MG63 (cell line): ENCODE measurements around the gene COL15A1. TPM values are rescaled to one million over a fixed set of nuclear protein-coding genes. Genes with fewer than 3 reads are reported as not detected.
A peak's percentile ranks its signal among the peaks of the same experiment; 100 is the strongest.
"Not testable (repeated sequence)": the region's sequence is repeated elsewhere in the genome, so short reads cannot be mapped to it uniquely, and the experiment has no call there.

ENCODE experiments used
- DNase-seq: peaks from one replicate; pipeline ENCODE4 v3.0.0-alpha.2; 2020
- H3K27me3 ChIP-seq: fragments of 250-450 bp; sonication (Bioruptor Pico); 2 replicates; pipeline ENCODE4 v1.5.1; 2020; ENCODE audit warnings: mild to moderate bottlenecking, moderate library complexity
- H3K36me3 ChIP-seq: fragments of 250-450 bp; sonication (Bioruptor Pico); 2 replicates; pipeline ENCODE4 v1.5.1; 2020; ENCODE audit warnings: mild to moderate bottlenecking, moderate library complexity
- H3K4me3 ChIP-seq: fragments of 250-450 bp; sonication (Bioruptor Pico); 2 replicates; pipeline ENCODE4 v1.5.1; 2020; ENCODE audit warnings: mild to moderate bottlenecking, moderate library complexity
- H3K9me3 ChIP-seq: fragments of 250-450 bp; sonication (Bioruptor Pico); 2 replicates; pipeline ENCODE4 v1.5.1; 2020; ENCODE audit warnings: mild to moderate bottlenecking, moderate library complexity
- total RNA-seq: library from RNA; depleted of rRNA; stranded (reverse); fragments of >200 nt; shearing (Covaris generic); gene quantifications from 2 replicates; pipeline ENCODE4 v1.2.3, GENCODE V29; 2014; ENCODE audit warnings: low replicate concordance; rRNA removed

COL15A1 gene
- 0.62 and 1.2 TPM in 2 replicates for total RNA-seq

- no peak for DNase-seq
- Histone ChIP-seq H3K36me3 (no peaks in the 10 kb centered on the region), H3K27me3 (peaks cover 10% of the 10 kb centered on the region), H3K9me3 (no peaks in the 10 kb centered on the region), H3K4me3 (peak within 1 kb of the TSS; percentile 33)
Observed at GRCh38 chr9:98943682-98944056, at the start of gene COL15A1. Gene COL15A1 (plus strand): TSS chr9:98943907. CDS start chr9:98944062, 155 bp downstream.

DNA sequence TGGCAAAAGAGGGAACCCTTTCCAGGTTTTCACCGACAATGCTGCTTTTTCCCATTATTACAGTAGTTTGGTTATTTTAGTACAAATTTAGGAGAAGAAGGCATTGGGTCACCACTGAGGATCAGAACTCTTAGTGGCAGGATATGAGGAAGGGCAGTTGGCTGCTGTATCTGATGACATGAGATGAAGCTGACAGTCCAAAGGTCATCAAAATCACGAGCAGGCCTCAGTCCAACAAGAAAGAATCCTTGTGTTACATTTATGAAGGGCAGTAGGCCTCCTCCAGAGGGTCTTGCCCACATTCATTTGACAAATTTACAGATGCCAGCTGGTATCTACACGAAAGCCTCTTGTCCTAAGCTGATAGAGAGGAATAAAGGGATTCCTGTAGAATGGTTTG is 49.5 kb upstream of the COL15A1 start:
- Histone ChIP-seq H3K36me3 (no peaks in the 10 kb centered on the region), H3K9me3 (peaks cover 9% of the 10 kb centered on the region), H3K27me3 (no peaks in the 10 kb centered on the region), H3K4me3 (no peak overlapping the region)
- no peak for DNase-seq

DNA sequence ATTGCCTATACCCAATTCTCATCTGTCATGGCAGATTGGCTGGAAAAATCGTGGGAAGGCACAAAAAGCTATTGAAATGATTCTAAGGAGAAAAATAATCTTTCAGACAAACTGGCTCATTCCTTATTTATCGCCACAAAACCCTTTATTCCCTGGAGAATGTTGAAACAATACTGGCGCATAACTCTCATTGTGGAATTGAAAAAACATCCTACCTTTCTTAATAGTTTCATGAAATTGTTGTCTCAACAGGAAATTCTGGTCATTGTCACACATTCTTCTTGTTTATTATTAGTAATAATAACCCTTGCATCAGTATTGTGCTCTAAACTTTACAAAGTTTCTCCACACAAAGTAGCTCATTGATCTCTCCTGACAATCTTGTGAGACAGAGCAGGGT is 48.9 kb upstream of the COL15A1 start:
- DNase-seq, result no peak
- no peaks in the 10 kb centered on the region for H3K36me3 ChIP-seq
- no peaks in the 10 kb centered on the region for H3K27me3 ChIP-seq
- no peak overlapping the region for H3K4me3 ChIP-seq
- H3K9me3 ChIP-seq, result peaks cover 9% of the 10 kb centered on the region

- Histone ChIP-seq H3K27me3 (no peaks in the 10 kb centered on the region), H3K36me3 (no peaks in the 10 kb centered on the region), H3K4me3 (no peak overlapping the region), H3K9me3 (peaks cover 9% of the 10 kb centered on the region)
- no peak for DNase-seq
Observed at GRCh38 chr9:98896632-98897031, 47.1 kb upstream of the COL15A1 start.

GRCh38 chr9:98897745-98898144 is 46.0 kb upstream of the COL15A1 start:
- no peak for DNase-seq

DNA sequence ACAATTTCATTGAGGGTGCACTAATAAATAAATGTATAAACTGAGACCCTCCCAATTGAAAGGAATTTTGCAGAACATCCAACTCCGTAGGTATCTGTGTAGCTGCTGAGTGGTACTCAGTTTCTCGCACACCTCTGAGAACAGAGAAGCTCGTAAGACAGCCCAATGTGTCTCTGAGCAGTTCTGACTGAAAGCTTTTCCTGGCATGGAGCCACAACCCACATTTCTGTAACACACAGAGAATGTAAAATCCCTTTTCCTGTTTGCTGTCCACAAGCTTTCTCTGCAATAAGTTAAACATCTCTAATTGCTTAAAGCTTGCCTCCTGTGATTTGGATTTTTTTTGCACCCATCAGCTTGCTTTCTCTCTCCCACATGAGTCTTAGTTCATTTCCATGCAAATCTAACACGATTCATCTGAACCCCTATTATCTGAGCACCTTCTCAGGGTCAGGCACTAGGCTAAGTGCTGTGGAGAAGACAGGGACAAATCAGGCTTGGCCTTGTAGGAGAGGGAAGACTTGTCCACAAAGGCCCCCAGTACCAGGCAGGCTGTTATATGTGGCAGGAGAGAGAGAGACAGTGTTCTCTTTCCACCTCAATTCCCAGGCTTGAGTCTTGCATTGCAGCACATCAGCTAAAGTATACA is 44.2 kb upstream of the COL15A1 start:
- H3K9me3 ChIP-seq, result peaks cover 9% of the 10 kb centered on the region
- no peaks in the 10 kb centered on the region for H3K27me3 ChIP-seq
- H3K36me3 ChIP-seq, result no peaks in the 10 kb centered on the region
- no peak overlapping the region for H3K4me3 ChIP-seq
- peak; percentile 75 for DNase-seq

More at GRCh38 chr9:98897745-98898144, 46.0 kb upstream of the COL15A1 start:
- Histone ChIP-seq H3K27me3 (no peaks in the 10 kb centered on the region), H3K36me3 (no peaks in the 10 kb centered on the region), H3K4me3 (no peak overlapping the region), H3K9me3 (peaks cover 9% of the 10 kb centered on the region)

- Histone ChIP-seq H3K4me3 (no peak overlapping the region), H3K36me3 (no peaks in the 10 kb centered on the region), H3K27me3 (no peaks in the 10 kb centered on the region), H3K9me3 (peaks cover 9% of the 10 kb centered on the region)
- DNase-seq, result peak; percentile 49
Observed at GRCh38 chr9:98900244-98900643, 43.5 kb upstream of the COL15A1 start.

DNA sequence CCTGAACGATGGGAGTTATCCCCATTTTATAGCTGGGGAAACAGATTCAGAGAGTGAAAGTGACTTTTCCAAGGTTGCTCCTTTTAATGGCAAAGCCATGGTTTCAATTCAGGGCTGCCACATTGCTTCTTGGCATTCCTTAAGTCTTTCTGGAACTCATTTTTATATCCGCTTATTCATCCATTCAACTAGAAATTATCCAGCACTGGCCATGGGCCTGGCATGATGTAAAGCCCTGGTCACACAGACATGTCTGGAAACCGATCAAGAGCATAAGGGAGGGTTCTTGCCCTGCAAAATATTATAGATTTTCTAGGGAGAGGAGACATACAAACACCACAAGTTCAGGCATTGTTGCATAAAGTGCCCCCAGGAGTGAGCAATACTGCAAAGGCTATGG is 43.0 kb upstream of the COL15A1 start:
- Histone ChIP-seq H3K9me3 (peaks cover 9% of the 10 kb centered on the region), H3K36me3 (no peaks in the 10 kb centered on the region), H3K27me3 (no peaks in the 10 kb centered on the region), H3K4me3 (no peak overlapping the region)
- peak; percentile 79 for DNase-seq

- not testable (repeated sequence) for DNase-seq, H3K36me3 ChIP-seq, H3K9me3 ChIP-seq, H3K4me3 ChIP-seq, H3K27me3 ChIP-seq
Observed at GRCh38 chr9:98901843-98902242, 41.9 kb upstream of the COL15A1 start.

DNA sequence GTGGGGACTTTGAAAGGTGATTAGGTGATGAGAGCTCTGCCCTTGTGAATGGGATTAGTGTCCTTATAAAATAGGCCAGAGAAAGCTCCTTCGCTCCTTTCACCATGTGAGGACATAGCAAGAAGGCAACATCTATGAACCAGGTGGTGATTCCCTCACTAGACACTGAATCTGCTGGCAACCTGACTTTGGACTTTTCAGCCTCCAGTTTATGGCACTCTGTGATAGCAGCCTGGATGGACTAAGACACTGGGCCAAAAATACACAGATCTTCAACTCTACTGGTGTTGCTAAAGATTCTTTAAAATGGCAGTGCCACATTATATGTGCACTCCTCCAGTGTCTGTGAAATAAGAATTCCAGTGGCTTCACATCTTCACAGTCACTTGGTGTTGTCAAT is 41.2 kb upstream of the COL15A1 start:
- Histone ChIP-seq H3K27me3 (no peaks in the 10 kb centered on the region), H3K4me3 (no peak overlapping the region), H3K36me3 (no peaks in the 10 kb centered on the region), H3K9me3 (peaks cover 2% of the 10 kb centered on the region; the same call in 1 of the 2 replicates)
- DNase-seq, result no peak

DNA sequence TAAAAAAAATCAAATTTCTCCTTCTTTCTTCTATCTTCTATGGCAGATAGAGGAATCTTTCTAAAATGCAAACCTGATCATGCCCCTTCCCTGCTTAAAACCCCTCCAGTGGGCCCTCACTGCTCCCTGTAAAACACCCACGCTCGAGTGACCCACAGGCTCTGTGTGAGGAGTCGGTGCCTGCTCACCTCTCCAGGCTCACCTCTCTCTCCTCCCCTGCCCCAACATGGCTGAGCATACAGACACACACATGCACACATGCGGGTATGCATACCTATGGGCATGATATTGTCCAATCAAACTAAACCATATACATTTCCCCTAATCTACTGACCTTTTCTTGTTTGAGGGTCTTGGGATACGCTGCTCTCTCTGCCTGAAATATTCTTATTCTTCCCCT is 40.8 kb upstream of the COL15A1 start:
- Histone ChIP-seq H3K27me3 (no peaks in the 10 kb centered on the region), H3K9me3 (no peaks in the 10 kb centered on the region), H3K4me3 (no peak overlapping the region), H3K36me3 (no peaks in the 10 kb centered on the region)
- no peak for DNase-seq

- no peaks in the 10 kb centered on the region for H3K27me3 ChIP-seq
- no peaks in the 10 kb centered on the region for H3K36me3 ChIP-seq
- no peaks in the 10 kb centered on the region for H3K9me3 ChIP-seq
- no peak overlapping the region for H3K4me3 ChIP-seq
- no peak for DNase-seq
Observed at GRCh38 chr9:98903961-98904411, 39.7 kb upstream of the COL15A1 start.

GRCh38 chr9:98905015-98905414 is 38.7 kb upstream of the COL15A1 start:
- no peak for DNase-seq
- H3K36me3 ChIP-seq, result no peaks in the 10 kb centered on the region

DNA sequence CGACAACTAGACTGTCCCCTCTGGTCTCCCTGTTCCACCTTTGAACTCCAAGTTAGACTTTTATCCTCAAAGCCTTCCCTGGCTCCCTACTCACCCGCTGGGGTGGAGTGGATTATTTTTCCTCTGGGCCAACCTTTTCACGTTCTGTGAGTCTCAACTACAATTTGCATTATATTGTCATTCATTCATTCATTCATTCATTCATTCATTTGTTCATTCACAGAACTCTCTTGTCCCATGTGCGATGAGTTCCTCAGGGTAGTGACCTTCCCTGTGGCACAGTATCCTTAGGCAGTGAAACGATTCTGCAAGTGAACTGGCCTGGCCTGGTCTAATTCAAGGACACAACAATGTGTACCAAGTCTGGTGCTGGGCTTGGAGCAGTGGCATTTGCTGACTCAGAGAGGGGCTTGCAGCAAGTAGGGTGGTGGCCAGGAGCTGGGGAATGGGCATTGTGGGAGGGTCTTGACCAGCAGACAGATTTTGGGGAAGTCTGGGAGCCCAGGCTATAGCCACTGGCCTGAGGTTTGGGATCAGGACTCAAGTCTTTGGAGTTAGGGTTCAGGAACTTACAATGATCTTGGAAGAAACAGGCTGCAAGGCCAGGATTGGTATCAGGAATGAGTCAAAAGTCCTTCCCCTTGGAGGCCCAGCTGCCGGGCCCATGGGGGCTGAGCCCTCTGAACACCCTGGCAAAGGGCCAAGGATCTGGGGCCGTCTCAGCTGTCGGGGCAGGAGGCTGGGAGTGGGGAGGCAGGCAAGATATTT is 37.2 kb upstream of the COL15A1 start:
- H3K27me3 ChIP-seq, result no peaks in the 10 kb centered on the region
- H3K9me3 ChIP-seq, result no peaks in the 10 kb centered on the region
- peak; percentile 43 for DNase-seq
- no peaks in the 10 kb centered on the region for H3K36me3 ChIP-seq
- no peak overlapping the region for H3K4me3 ChIP-seq

More at GRCh38 chr9:98905015-98905414, 38.7 kb upstream of the COL15A1 start:
- Histone ChIP-seq H3K4me3 (no peak overlapping the region), H3K9me3 (no peaks in the 10 kb centered on the region), H3K27me3 (no peaks in the 10 kb centered on the region)

DNA sequence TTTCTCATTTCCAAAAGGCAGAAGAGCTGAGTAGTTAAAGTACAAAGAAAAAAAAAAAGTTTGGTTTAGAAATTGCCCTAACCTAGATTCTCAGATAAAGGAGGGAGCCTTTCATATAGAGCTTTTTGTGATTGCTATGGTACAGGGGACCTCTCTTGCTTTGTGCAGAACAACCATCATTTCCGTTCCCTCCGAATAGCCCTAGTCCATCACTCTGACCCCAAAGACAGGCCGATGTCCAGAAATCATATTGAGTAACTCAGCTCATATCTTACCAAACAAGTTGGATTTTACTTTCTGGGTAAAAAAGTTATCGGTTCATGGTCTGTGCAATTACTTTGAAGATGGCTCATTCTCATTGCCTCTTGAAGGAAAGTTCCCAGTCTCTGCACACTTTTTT is 36.7 kb upstream of the COL15A1 start:
- no peaks in the 10 kb centered on the region for H3K36me3 ChIP-seq
- DNase-seq, result no peak
- H3K4me3 ChIP-seq, result no peak overlapping the region
- no peaks in the 10 kb centered on the region for H3K27me3 ChIP-seq
- no peaks in the 10 kb centered on the region for H3K9me3 ChIP-seq

DNA sequence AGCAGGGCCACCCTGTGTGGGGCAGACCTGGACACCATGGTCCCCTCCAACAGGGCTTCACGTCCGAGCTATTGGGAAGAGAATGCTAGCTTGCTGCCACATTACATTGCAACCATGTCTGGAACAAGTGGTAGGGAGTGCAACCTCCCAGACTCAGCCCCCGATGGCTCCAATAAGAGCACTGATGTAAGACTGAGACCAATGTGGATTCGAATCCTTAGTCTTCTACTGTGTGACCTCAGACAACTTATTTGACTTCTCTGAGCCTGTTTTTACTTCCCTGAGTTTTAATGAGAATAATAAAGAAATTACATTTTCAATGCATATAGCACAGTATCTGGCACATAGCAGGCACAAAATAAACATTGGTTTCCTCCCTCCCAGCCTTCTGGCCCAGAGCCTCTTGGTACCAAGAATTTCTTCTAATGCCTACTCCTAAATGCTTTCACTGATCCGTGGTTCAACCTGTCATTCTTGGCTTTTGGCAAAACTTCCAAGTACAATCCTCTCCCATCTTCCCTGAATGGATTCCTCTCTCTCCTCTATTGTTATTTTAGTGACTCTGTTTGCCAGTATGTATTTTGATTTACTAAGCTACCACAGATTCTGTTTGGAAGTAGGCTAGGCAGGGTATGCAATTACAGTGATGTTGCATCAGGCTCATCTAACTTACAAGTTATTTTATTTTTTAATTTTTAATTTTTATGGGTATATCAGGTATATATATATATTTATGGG is 34.6 kb upstream of the COL15A1 start:
- H3K36me3 ChIP-seq, result no peaks in the 10 kb centered on the region

GRCh38 chr9:98909935-98910334 is 33.8 kb upstream of the COL15A1 start:
- H3K4me3 ChIP-seq, result no peak overlapping the region
- H3K36me3 ChIP-seq, result no peaks in the 10 kb centered on the region
- no peaks in the 10 kb centered on the region for H3K9me3 ChIP-seq
- no peaks in the 10 kb centered on the region for H3K27me3 ChIP-seq
- DNase-seq, result no peak

More for the DNA sequence above, 34.6 kb upstream of the COL15A1 start:
- H3K9me3 ChIP-seq, result no peaks in the 10 kb centered on the region
- DNase-seq, result peak; percentile 73
- no peaks in the 10 kb centered on the region for H3K27me3 ChIP-seq
- no peak overlapping the region for H3K4me3 ChIP-seq
